Breast epithelium (tissue), 3 donors: ENCODE data around the gene LDLRAD4.

Experiments
- CTCF ChIP-seq, 3 donors: fragments of 450-650 bp; IDR thresholded peaks; one replicate each; pipeline ENCODE4 v1.5.1; 2016 to 2017; ENCODE audit warnings: antibody characterized with exemption in 3 of 3, mild to moderate bottlenecking in 3 of 3, moderate library complexity in 3 of 3
- POLR2A ChIP-seq: fragments of 450-650 bp; IDR thresholded peaks from one replicate; pipeline ENCODE4 v1.6.1; 2016; ENCODE audit warnings: antibody characterized with exemption, mild to moderate bottlenecking, moderate library complexity
- POLR2AphosphoS5 ChIP-seq, 3 donors: sonication (generic); formaldehyde crosslinking; IDR thresholded peaks; one replicate each; pipeline ENCODE4 v1.6.1; 2017; ENCODE audit warnings: antibody characterized with exemption in 3 of 3

GRCh38 chr18:13649397-13650390 is 431.1 kb downstream of the LDLRAD4 start:
- TF ChIP-seq CTCF (IDR thresholded peaks at IDR 0.05) (no peak), POLR2AphosphoS5 (IDR thresholded peaks at IDR 0.05) (no peak), POLR2A (no peak)
